ENCODE data around the gene PIBF1.

The PIBF1 gene

DNA sequence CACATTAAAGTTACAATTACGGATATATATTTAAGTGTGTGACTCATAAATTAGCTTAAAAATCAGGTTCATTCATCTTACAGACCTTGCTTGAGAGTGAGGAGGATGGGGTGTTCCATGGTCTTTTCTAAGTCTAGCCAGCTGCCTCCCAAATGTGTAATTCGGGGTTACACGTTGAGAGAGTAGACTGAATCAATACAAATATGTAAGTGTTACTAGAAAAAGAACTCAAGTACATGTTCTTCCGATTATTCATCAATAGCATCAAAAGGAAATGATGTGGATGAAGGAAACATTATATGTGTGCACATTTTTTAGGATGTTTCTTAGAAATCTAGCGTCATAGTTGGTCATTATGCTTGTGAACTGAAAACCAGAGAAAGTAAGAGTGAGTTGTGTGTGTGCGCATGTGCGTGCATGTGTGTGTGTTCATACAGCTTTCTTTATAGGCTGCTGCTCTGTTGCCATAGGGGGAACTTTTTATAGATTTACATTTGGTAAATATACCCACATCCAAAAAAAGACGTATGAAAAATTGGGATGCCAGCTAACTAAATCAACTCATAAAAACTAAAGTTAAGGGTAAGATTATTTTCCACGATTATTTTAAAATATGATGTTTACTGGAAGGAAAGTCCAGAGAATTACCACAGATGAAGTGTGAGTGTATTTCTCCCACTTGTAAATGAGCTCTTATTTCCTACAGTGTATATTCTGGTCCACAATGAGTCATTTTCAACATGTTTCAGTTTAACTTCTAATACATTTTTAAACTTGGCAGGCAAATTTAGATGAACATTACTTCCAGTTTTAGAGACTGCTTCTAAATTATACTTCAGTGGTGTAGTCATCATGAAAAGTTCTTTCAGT is 82.4 kb downstream of the PIBF1 start:
- TF ChIP-seq, protein P1, sequence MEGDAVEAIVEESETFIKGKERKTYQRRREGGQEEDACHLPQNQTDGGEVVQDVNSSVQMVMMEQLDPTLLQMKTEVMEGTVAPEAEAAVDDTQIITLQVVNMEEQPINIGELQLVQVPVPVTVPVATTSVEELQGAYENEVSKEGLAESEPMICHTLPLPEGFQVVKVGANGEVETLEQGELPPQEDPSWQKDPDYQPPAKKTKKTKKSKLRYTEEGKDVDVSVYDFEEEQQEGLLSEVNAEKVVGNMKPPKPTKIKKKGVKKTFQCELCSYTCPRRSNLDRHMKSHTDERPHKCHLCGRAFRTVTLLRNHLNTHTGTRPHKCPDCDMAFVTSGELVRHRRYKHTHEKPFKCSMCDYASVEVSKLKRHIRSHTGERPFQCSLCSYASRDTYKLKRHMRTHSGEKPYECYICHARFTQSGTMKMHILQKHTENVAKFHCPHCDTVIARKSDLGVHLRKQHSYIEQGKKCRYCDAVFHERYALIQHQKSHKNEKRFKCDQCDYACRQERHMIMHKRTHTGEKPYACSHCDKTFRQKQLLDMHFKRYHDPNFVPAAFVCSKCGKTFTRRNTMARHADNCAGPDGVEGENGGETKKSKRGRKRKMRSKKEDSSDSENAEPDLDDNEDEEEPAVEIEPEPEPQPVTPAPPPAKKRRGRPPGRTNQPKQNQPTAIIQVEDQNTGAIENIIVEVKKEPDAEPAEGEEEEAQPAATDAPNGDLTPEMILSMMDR (IDR thresholded peaks at IDR 0.05; ENCODE audit: control extremely low read depth, extremely low read depth, low read depth, missing control alignments) = no peak
- peak; percentile 30 for DNase-seq (ENCODE audit: extremely low spot score)
- POLR2A ChIA-PET = no interaction called here
- CTCF ChIA-PET = interaction anchor here (1.0 to 2.1 kb wide), 2 partner anchors 19 to 24 kb away, joined by 3 to 7 read pairs; no protein-coding TSS in a partner anchor

DNA sequence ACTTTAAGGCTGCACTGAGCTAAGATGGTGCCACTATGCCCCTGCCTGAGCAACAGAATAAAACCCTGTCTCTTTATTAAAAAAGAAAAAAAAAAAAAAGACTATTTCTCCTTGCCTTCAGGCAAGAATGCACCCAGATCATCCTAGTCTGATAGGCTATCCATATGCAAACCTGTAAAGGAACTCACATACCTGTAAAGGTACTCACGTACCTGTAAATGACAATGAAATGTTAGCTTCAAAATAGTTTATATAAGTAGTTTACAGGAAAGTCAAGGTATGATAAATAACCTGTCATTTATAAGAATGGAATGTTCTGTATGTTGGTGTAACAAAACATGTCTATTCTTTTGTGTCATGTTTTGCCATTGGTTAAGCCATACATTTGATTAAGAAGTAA is 86.3 kb downstream of the PIBF1 start:
- POLR2A ChIA-PET = no interaction called here
- no peak for DNase-seq (ENCODE audit: extremely low spot score)
- TF ChIP-seq, protein P1 (IDR thresholded peaks at IDR 0.05; ENCODE audit: control extremely low read depth, extremely low read depth, low read depth, missing control alignments) = no peak
- CTCF ChIA-PET = no interaction called here

DNA sequence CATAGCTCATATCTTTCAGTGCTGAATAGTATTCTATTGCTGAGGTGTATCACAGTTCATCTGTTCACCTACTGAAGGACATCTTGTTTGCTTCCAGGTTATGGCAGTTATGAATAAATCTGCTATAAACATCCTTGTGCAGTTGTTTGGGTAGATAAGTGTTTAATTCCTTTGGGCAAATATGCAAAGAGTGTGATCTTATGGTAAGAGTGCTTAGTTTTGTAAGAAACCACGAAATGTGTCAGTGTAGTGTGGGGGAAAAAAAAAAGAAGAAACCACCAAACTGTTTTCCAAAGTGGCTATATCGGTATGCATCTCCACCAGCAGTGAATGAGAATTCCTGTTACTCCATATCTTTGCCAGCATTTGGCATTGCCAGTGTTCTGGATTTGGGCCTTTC is 93.3 kb downstream of the PIBF1 start:
- TF ChIP-seq, protein P1 (IDR thresholded peaks at IDR 0.05; ENCODE audit: control extremely low read depth, extremely low read depth, low read depth, missing control alignments) = no peak
- CTCF ChIA-PET = no interaction called here
- DNase-seq (ENCODE audit: extremely low spot score) = no peak
- POLR2A ChIA-PET = no interaction called here

- DNase-seq (ENCODE audit: extremely low spot score) = no peak
- ChIA-PET CTCF (no interaction called here), POLR2A (no interaction called here)
- TF ChIP-seq, protein P1 (IDR thresholded peaks at IDR 0.05; ENCODE audit: control extremely low read depth, extremely low read depth, low read depth, missing control alignments) = no peak
Measured at GRCh38 chr13:72884101-72884500, 102.2 kb downstream of the PIBF1 start.

- no peak for DNase-seq (ENCODE audit: extremely low spot score)
- ChIA-PET POLR2A (no interaction called here), CTCF (no interaction called here)
- TF ChIP-seq, protein P1 (IDR thresholded peaks at IDR 0.05; ENCODE audit: control extremely low read depth, extremely low read depth, low read depth, missing control alignments) = no peak
Measured at GRCh38 chr13:72886272-72887067, 104.5 kb downstream of the PIBF1 start.

DNA sequence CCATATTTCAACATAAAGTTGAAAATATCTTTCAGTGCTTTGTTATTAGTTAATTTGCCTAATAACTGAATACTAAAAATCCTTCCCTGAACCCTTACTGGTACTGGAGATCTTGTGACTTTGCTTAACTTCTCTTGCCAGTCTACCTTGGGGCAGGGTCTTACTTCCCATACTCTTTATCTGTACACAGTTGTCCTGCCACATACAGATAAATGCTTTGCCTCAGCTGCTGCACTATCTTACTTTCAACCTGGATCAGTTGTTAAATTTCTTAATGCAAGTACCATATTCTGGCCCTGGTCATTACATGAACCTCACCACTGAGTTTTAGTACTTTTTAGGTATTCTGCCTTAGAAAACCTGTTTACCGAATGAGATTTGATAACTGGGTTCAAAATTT is 107.6 kb downstream of the PIBF1 start:
- TF ChIP-seq, protein P1 (IDR thresholded peaks at IDR 0.05; ENCODE audit: control extremely low read depth, extremely low read depth, low read depth, missing control alignments) = no peak
- CTCF ChIA-PET = no interaction called here
- POLR2A ChIA-PET = no interaction called here
- no peak for DNase-seq (ENCODE audit: extremely low spot score)

Measured in GM10248 (cell line).